Pancreas (tissue), 10 donors: ENCODE results near the gene RCN1. TPM values are rescaled to one million over a fixed set of nuclear protein-coding genes. Genes with fewer than 3 reads are reported as not detected.

Experiments
- ATAC-seq, 4 donors: fragments of 200-7000 bp; cut with Tn5 transposase; one replicate each; pipeline versions ENCODE4 v1.8.0 to v1.9.1; 2020; ENCODE audit warnings: mild to moderate bottlenecking in 4 of 4, moderate library complexity in 4 of 4
- DNase-seq, 6 donors: peaks; one replicate each; pipeline ENCODE4 v3.0.0-alpha.2; 2020
- FAIRE-seq: peaks from 2 replicates; lab custom pipeline; 2012; peaks lifted over from hg19 to GRCh38; lab: Jason Lieb, UNC
- H3K27ac ChIP-seq, 4 donors: fragments of 200-600 bp; sonication (generic); 1 replicate in 3 of 4; 2 replicates in 1 of 4; pipeline versions ENCODE4 v1.5.0 to v1.8.0; 2020
- H3K27me3 ChIP-seq, 4 donors: fragments of 200-600 bp; one replicate each; pipeline ENCODE4 v1.8.0; 2021
- H3K36me3 ChIP-seq, 3 donors: fragments of 200-600 bp; sonication (generic) in 1 of 3; one replicate each; pipeline versions ENCODE4 v1.5.0 to v1.8.0; 2020 to 2021
- H3K4me1 ChIP-seq, 3 donors: fragments of 200-600 bp; one replicate each; pipeline ENCODE4 v1.8.0; 2021
- H3K4me3 ChIP-seq, 4 donors: fragments of 200-600 bp; sonication (generic) in 2 of 4; one replicate each; pipeline versions ENCODE4 v1.5.0 to v1.8.0; 2020 to 2021
- H3K9me3 ChIP-seq, 4 donors: fragments of 200-600 bp; one replicate each; pipeline ENCODE4 v1.8.0; 2021
- CTCF ChIP-seq, 4 donors: fragments of 200-600 bp; sonication (generic) in 3 of 4; IDR thresholded peaks; one replicate each; pipeline versions ENCODE4 v1.5.0 to v1.8.0; 2021; ENCODE audit warnings: antibody characterized with exemption in 4 of 4
- WGBS, 2 donors: extraction: QIAGEN DNeasy Blood & Tissue Kit; methylation state at CpG; one replicate each; pipeline ENCODE4 v1.1.7; 2013; 5-methylcytosine and 5-hydroxymethylcytosine counted together
- intact Hi-C, 3 donors: fragments of 100-400 bp; cut with DNase I; formaldehyde crosslinking; loops; one replicate each; pipeline versions ENCODE4 v1.11.1 to v1.14.2; 2022
- polyA plus RNA-seq, 2 donors: library from polyadenylated mRNA; stranded (reverse); fragments of 200-250 nt; gene quantifications; one replicate each; pipeline ENCODE4 v1.2.3, GENCODE V29; 2013
- total RNA-seq, 6 donors: library from RNA; stranded (reverse); fragmentation: NEBNext Ultra II Directional in 4 of 6; extraction: Animal tissue kit (Norgen Biotek cat#: 25700) in 4 of 6; gene quantifications; one replicate each; pipeline versions ENCODE4 v1.2.1 to v1.2.4, GENCODE V29; 2021 to 2023
- donor health status: healthy with polysubstance abuse.
- donor health status: DM: no; HTN: no; CAD: no; lungs with moderate emphysema.
- donor health status: DM: no; HTN: no; CAD: no.
- donor health status: control.
- donor health status: control.
- donor health status: Bipolar disorder and iron deficiency.
- donor health status: DM: yes; HTN: yes; CAD: no.
- donor health status: DM: no; HTN: no; CAD: no.
- donor health status: DM: no; HTN: no; CAD: no.
- donor health status: DM: yes; HTN: yes; CAD: no.

Gene RCN1
- total and polyA plus RNA-seq, 8 donors = 9.6 to 39.3 (median 21.7) TPM

GRCh38 chr11:32139896-32140520 is 49.1 kb downstream of the RCN1 start:
- intact Hi-C loops = no loop called here
- ATAC-seq = no peak
- no peak for DNase-seq
- Histone ChIP-seq H3K36me3 (no peaks in the 10 kb centered on the region), H3K27ac (no peak overlapping the region), H3K4me3 (no peak overlapping the region), H3K27me3 (no peaks in the 10 kb centered on the region), H3K9me3 (no peaks in the 10 kb centered on the region), H3K4me1 (no peaks in the 10 kb centered on the region)
- 63 to 68% methylated on average over 4 of the region's 4 CpGs for WGBS, 2 donors
- TF ChIP-seq CTCF (IDR thresholded peaks at IDR 0.05) = no peak
- FAIRE-seq = no peak

DNA sequence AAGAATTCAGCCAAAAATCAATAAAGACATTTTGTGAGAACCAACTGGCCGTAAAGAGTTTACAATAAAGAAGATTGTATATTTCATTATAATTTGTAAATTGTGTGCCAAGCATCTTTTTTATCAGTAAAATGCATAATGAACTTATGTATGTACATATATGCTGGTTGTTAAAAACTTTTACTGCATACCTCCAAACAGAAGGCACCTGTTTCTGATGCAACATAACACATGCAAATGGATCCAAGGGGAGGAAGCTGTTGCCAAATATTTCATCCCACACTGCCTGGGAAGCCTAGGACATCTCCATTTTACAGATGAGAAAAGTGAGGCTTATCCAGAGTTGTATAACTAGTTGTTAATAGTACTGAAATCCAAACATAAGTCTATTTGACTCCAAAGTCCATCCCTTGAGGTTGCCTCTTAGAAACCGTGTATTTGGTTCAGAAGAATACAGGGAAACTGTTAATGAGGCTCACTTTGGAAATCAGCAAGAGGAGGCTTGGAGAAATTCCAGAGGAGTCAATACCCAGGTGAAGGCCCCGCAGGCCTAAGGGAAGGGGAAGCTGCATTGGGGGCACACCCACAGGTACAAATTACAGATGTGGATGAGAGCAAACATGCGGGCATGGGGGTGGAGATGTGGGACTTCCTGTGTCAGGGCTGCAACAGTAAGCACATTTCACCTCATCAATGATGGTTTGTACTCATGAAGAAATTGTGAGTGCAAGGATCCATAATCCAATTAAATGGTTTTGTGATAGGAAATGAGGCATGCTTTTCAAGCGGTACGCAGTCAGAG is 51.1 kb downstream of the RCN1 start:
- FAIRE-seq = no peak
- H3K27ac ChIP-seq = no peak overlapping the region
- no peaks in the 10 kb centered on the region for H3K9me3 ChIP-seq
- WGBS, 2 donors = 48% methylated on average over 6 of the region's 6 CpGs
- H3K27me3 ChIP-seq = no peaks in the 10 kb centered on the region
- no peak overlapping the region for H3K4me3 ChIP-seq
- ATAC-seq = no peak
- no peak for DNase-seq
- no peaks in the 10 kb centered on the region for H3K4me1 ChIP-seq
- intact Hi-C loops = no loop called here
- no peaks in the 10 kb centered on the region for H3K36me3 ChIP-seq
- no peak for TF ChIP-seq CTCF (IDR thresholded peaks at IDR 0.05)

GRCh38 chr11:32143378-32143777 is 52.5 kb downstream of the RCN1 start:
- 83 to 91% methylated on average over 8 of the region's 8 CpGs for WGBS, 2 donors
- intact Hi-C loops = no loop called here
- Histone ChIP-seq H3K27me3 (no peaks in the 10 kb centered on the region), H3K27ac (no peak overlapping the region), H3K4me1 (no peaks in the 10 kb centered on the region), H3K9me3 (no peaks in the 10 kb centered on the region), H3K36me3 (no peaks in the 10 kb centered on the region), H3K4me3 (no peak overlapping the region)
- FAIRE-seq (no peak), DNase-seq (no peak), ATAC-seq (no peak)
- TF ChIP-seq CTCF (IDR thresholded peaks at IDR 0.05) = no peak

DNA sequence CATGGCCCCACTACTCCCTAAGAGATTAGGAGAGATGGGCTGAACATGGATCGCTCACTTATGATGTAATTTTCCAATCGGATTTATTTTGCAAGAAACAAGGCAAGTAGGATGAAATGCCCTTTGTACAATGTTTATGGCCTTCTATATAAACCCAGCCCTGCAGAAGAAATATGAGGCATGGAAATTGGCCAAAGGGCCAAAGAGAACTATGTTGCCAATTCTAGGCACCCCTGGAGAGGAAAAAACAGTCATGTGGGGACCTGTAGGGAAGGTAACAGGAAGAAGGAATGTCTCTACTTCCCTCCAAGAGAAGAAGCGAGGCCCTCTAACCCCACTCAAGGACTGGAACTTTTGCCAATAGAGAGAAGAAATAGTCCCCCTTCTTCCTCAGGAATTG is 54.4 kb downstream of the RCN1 start:
- ATAC-seq (no peak), DNase-seq (no peak), FAIRE-seq (no peak)
- TF ChIP-seq CTCF (IDR thresholded peaks at IDR 0.05) = no peak
- 76 to 78% methylated on average over 3 of the region's 3 CpGs for WGBS, 2 donors
- intact Hi-C loops = no loop called here
- Histone ChIP-seq H3K4me3 (no peak overlapping the region), H3K27me3 (peaks cover 0 to 2% (median 0%) of the 10 kb centered on the region in 4 donors), H3K9me3 (no peaks in the 10 kb centered on the region), H3K36me3 (no peaks in the 10 kb centered on the region), H3K4me1 (no peaks in the 10 kb centered on the region), H3K27ac (no peak overlapping the region)

DNA sequence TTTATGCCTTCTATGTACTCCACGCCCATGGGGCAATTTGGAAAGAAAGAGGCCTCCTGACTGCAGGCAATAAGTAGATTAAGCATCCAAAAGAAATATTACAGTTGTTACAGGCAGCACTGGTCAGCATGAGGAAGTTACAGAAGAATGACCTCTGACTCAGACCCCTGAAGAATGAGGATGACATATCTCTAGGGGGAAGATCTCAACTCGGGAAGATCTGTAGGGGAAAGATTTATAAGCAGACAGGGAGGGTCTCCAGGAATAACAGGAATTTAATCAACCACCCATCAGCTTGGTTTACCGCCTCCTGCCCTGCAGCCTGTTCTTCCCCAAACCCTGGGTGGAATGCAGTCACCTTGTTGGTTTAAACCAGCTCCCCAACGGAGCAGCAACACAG is 58.0 kb downstream of the RCN1 start:
- intact Hi-C loops = no loop called here
- H3K36me3 ChIP-seq = no peaks in the 10 kb centered on the region
- TF ChIP-seq CTCF (IDR thresholded peaks at IDR 0.05) = no peak
- 56 to 70% methylated on average over 4 of the region's 4 CpGs for WGBS, 2 donors
- no peak overlapping the region for H3K27ac ChIP-seq
- no peak for FAIRE-seq
- H3K4me1 ChIP-seq = no peaks in the 10 kb centered on the region
- DNase-seq = no peak
- no peak for ATAC-seq
- H3K4me3 ChIP-seq = no peak overlapping the region
- H3K9me3 ChIP-seq = no peaks in the 10 kb centered on the region
- H3K27me3 ChIP-seq = peaks cover 0 to 3% (median 1%) of the 10 kb centered on the region in 4 donors
